Stimulated activated CD4-positive, alpha-beta T cell treated with anti-CD3 and anti-CD28 coated beads, Interleukin-1b, Interleukin-23, amount 100 ng/mL, for 48 hours (primary cell): Measurements from ENCODE around the gene IFI30.

Source experiments
- DNase-seq: peaks from one replicate; pipeline ENCODE4 v3.0.0-alpha.2; 2020

IFI30 gene

DNA sequence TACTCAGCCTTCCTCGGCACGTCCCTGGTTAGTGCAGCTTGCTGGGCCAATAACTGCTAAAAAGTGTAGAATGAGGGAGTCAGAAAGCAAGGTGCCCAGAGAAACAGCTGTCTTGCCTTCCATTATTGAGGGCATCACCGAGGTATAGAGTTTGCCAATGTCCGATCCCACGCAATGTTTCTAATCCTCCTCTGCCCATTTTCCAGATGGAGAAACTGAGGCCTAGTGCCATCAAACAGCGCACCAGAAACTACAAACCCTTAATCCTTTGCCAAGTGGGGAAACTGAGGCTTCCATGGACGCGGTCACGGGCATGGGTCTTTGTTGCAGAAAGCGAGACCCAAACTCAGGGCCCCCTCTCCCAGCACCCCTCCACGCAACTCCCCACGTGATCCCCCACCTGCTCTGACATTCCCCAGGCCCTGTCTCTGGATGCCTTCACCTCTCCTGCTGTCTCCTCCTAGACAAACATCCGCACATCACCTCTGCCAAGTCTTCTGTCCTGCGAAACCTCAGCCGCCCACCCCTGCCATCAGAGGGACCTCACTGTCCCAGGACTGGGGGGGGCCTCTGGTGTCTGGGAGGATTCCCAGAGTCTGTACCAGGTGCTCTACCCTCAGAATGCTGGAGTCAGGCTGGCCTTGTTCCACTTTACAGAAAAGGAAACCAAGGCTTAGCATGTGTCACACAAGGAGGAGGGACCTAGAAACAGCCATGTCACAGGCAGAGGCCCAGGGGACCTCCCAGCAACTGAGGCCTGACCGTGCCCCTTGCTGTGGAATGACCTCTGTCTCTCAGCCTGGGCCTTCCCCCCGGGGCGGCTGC lies 53.6 kb downstream of the IFI30 start:
- DNase-seq: no peak
